GM19455 (cell line): ENCODE measurements around the gene RYR2.

Source experiments
- ATAC-seq: cut with Tn5 transposase; IDR thresholded peaks from one replicate; pipeline ENCODE4 v1.9.1; 2021; ENCODE audit not compliant: unreplicated experiment

RYR2 gene

DNA sequence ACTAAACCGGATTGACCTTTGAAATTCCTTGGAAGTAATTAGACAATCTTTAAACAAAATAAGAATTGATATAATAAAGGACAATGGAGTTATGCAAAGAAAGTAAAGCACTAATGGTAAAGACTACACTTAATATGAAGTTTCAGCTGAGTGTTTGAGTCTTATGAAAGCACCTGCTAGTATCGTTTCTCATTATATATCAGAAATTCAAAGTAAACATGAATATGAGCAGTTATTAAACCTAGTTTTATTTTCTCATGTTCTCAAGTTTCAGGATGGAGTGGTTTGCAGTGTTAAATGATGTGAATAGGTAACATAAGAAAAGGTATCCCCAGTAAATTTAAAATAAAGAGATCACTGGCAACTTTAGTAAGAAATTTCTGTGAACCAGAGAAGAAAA is 660.2 kb downstream of the RYR2 start:
- ATAC-seq = no peak

DNA sequence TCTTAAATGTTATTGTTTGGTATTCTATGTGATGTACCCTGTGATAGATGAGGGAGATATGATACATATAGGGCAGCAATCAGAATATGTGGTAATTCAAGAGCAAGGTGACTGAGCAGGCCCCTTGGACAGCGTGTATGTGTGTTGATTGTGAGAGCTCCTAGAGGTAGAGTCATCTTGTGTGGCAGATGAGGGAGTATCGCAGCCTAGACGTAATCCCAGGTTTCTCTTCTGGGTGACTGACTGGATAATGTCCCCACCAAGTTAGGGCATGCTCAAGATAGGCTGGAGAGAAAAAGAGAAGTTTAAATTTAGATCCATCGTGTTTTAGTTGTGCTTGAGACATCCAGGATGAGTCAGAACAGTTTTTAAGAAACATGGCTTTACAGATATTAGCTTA is 663.5 kb downstream of the RYR2 start:
- no peak for ATAC-seq

DNA sequence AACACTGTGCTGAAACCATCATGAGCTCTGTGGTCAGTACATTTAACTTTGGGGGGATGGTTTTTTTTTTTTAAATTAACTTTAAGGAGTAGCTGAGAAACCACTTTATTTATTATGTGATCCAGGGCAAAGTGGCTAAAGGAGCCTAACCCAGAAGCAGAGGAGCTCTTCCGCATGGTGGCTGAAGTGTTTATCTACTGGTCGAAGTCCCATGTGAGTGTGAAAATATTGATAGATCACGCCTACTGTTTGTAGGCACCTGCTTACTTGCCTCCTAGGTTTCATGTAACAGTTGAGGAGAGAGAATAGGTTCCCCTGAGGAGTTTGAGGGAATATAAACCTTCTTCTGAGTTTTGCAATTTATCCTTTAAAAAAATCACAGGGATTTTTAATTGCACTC is 667.4 kb downstream of the RYR2 start:
- ATAC-seq = no peak

DNA sequence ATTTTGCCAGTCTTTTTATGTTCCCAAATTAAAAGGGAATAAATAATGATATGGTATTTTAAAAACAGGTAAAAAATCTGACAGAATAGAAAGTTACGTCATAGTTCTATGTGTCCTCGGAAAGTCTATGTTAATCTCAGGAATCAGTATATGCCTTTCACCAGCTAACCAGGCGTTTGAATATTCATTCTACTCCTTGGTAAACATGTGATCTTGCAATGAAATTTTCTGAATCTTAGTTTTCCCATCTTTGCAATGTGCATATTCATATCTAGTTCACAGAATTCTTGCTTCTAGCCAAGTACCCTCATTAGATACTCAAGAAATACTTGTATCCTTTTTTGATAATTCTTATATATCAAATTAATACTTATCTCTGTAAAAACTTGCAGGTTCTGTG is 669.3 kb downstream of the RYR2 start:
- ATAC-seq = no peak

DNA sequence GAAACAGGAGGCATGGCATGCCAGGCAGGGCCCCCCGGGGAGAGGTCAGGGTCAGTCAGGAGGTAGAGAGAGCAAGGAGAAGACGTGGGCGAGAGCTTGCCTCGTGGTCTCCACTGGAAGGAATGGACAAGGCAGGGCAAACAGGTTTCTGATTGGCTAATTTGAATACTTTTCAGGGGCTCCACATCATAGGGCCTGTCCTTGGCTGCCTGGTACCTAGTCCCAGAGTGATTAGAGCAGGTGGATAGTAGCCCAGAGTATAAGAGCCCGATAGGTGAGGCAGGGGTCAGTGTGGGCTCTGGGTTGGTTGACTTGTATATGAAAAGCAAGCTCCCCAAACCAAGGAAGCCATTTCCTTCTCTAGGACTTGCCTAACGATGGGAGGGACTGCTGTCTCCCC is 670.1 kb downstream of the RYR2 start:
- no peak for ATAC-seq

DNA sequence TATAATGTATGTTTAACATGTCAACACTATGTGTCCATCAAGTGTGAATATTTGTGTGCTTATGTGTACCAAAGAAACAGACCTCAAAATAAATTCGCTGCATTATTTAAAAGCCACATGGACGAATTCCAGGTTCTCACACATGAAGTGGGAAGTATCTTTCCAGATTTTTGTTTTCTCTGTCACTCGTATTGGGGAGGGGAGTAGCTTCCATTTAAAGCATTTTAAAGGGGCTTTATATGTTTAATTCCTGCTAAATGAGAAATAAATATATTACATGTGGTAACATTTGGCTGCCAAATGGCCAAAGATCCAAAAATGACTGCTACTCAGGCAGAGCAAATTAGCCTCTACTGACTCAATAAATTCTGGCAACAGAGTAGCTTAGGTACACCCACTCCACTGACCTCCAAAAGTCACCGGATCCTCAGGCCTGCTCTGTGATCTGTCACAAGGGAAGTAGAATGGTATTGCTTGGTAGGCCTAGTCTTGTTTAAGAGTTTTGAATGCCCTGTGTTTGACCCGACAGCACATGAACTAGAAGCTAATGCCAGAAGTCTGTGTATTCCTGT is 670.7 kb downstream of the RYR2 start:
- no peak for ATAC-seq

DNA sequence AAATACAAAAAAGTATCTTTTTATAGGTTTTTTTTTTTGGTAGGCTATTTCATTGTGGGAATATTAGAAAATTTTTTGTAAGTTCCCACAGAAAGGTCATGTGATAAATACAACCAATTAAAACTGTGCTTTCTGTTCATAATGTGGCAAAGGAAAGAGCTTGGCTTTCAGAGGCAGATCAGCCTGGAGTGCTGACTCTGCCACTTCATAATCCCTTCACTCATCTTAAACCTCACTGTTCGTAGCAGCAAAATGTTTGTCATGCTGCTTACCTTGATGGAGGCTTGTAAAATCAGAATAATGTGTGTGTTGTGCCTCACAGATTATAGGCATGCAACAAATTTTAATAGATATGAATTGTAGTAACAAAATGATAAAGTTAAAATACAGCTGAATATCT is 671.9 kb downstream of the RYR2 start:
- no peak for ATAC-seq

DNA sequence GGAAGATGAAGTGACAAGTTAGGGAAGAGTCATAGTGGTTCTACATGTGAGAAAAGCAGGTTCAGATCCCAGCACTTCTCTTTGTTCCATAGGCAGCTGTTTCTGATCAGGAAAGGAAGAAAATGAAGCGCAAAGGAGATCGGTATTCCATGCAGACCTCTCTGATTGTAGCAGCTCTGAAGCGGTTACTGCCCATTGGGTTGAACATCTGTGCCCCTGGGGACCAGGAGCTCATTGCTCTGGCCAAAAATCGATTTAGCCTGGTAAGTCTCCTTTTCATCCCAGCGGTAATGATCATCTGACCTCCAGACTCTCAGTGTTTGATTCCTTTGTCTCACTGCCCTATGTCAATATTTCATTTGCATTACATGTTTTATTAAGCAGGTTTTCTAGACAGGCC is 675.1 kb downstream of the RYR2 start:
- ATAC-seq = no peak

DNA sequence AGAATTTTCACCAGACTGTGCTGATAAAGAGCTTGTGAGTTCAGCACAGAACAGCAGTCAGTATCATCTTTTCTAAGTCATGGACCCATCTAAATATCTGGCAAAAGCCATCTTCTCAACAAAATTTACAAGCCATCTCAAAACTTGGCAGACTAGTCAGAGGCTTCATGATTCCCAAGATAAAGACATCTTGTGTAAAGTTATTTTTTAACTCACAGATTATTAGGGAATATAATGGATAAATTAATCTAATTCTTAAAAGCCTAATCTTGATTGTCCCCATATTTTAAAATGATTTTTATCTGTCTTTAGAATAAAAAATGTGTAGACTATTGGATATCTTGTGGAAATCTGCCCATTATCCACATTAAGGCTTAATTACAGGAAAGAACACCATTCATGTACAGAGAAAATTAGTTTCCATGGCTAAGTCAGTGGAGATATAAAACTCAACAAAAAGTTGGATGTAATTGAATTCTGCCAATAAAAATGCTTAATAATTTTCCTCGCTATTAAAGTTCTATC is 688.9 kb downstream of the RYR2 start:
- no peak for ATAC-seq

DNA sequence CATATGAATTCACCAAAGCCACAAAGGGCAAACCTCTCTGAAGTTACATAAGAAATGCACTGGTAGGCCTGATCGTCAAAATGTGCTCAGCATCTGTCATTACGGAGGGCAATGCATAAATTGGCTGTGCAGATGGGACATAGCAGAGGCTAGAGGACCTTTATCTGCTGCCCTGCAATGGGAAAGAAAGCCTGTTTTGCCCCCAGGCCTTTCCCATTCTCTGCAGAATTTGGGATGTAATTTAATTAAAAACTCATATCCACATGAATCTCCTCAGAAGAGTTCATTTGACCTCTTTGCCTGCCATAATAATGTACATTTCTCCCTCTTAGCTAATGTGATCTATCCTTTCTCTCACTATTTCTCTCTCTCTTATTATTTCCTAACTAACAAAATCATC is 690.7 kb downstream of the RYR2 start:
- ATAC-seq = no peak

DNA sequence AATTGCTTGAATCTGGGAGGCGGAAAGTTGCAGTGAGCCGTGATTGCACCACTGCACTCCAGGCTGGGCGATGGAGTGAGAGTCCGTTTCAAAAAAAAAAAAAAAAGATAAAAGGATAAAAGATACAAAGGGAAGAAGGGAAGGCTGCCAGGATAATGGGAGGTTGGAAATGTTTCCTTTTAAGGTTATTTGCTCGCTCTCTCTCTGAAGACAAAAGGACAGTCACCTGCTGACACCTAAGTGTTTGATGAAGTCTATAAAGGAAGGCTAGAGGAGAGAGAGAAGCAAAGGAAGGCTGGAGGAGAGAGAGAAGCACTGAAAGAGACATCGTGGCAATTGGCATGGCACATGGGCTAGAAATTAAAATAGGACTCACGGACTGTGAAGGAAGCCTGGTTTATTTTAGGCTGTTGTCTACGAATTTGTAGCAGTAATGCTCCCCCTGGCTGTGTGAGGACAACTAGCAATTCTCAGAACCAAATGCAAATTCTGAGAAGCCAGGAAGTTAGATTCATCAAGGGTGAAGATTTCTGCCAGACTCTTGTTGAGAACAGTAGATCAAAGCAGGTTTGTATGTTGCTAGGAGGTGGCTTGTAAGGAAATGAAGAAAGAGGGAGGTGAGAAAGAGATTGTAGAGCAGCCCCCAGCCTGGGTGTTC is 694.5 kb downstream of the RYR2 start:
- no peak for ATAC-seq

DNA sequence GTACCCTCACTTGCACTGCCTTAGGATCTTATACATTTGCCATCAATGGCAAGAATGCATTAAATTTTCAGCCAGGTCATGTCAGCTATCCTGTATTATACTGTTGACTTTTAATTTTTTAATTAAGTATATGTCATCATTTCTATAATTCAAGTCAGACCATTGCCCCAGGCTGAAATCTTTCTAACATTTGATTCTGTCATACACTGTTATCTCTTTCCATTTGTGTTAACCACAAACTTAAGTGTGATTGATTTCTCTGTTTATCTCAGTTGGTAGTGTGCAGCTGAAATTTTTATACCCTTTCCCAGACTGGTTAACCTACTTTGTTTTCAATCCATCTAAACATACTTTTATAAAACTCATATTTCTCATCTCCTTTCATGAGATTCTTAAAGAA is 695.5 kb downstream of the RYR2 start:
- no peak for ATAC-seq

DNA sequence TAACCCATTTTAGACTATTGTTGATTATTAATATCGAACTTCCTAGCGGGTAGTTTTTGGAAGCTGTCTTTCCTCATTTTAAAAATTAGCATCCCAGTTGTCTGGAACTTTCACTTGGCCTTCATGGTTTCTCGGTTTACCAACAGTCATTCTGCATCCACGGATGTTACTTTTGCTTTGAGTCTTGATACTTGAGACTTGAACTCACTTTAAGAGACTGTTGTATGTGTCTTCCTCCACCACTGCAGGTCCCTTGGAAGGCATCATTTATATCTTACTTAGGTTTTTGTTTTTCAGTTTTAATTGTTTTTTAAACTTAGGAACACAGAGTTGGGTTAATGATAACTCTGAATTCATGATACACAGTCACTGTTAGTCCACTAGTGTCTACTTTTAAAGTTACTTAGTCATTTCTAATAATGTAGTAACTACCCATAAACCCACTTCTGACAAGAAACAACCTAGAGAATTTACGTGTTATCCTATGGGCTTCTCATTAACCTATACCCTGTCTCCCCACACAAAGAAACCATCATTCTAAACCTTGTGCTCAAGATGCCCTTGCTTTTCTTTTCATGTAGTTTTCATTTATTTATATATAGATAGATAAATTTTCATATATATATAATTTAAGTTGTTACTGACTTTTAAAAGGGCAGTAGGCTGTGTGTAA is 696.1 kb downstream of the RYR2 start:
- ATAC-seq = no peak

DNA sequence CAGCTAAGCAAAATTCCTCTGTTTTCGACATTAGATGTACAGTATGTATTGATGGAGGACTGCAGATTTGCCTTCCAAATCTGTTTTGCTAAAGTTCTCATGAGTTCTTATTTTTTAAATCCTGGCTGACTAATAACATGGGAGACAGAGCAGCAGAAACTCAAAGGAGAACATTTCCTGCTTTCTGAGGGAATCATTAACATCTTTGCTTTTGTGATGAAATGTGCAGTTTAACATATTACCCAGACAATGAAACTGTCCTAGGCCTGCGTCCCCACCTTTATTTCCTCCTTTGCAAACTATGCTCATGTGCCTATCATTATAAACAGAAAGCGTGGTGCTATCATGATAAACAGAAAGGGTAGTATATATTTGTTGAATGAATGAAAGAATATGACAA is 698.9 kb downstream of the RYR2 start:
- no peak for ATAC-seq

DNA sequence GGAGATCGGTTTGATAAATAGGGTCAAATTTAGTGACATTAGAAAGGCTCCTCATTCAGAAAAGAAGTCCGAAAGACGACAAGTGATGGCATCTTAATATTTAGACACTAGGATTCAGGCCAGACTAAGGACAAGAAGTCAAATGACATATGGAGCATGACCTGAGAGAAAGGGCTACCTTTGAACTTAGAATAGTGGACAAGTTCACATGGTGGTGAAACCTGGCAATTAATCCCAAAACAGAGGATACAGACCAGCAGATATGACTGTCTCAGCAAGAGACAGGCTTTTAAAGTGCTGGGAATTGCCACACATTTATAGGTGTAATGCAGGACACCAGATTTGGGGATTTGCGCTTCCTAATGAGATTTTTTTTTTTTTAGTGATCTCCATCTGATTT is 703.6 kb downstream of the RYR2 start:
- ATAC-seq = no peak

DNA sequence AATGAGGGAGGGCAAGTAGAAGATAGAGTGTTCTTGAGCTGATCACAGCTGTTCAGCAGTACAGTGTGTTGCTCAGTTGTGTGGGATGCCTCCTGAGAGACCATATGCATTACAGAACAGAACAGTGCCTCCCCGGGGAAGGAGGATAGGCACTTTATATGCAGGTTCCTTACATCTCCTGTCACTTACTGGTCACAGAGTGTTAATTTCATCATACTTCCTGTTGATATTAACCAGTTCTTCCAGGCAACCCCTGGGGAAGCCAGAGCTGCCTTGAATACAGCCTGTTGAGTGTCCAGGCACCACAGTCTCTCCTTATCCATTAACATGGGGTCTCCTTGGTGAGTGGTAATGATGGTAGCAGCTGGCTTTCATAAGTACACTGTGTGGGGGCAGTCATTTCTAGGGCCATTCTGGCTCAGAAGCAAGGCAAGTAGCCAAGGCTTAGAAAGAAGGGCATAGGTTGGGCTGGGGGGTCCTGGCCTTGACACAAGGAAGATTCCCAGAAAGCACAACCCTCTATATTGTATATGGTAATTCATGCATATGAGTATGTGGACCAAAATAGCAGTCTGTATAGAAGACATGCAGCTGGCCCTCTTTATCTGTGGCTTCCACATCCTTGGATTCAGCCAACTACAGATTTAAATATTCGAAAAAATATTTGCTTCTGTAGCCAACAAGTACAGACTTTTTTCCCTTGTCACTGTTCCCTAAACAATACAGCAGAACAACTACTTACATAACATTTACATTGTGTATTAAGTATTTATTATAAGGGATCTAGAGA is 706.4 kb downstream of the RYR2 start:
- no peak for ATAC-seq

DNA sequence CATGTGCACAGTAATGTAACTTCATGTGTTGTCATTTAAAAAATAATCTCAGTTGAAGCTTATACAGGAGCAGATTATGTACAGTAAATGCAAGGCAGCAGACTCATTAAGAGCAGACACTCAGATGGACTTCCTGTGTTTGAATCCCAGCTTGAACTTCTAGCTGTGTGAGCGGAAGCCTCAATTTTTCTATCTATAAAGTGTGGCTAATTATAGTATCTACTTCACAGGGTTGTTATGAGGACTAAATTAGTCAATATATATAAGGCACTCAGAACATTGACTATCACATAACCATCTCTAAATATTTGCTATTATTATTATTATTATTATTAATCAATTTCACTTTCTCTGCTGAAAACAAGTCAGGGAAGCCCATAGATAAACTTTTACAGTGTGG is 707.1 kb downstream of the RYR2 start:
- no peak for ATAC-seq

DNA sequence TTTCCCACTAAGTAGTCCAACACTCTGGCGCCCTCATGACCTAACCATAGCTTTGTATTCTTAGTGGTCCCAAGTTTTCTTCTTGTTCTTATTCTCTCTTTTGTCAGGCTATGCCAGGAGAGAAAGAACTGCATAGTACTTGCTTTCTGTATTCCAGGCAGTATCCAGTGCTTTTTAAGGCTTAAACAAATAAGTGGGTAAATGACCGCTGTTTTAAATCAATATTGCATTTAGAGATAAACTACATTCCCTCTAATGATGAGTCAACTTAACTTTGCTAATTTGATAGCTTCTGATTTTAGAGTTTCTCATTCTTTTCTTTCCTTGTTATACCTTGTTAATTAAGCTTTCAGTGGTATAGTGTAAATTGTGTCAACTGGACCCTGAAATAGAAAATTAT is 709.1 kb downstream of the RYR2 start:
- no peak for ATAC-seq

DNA sequence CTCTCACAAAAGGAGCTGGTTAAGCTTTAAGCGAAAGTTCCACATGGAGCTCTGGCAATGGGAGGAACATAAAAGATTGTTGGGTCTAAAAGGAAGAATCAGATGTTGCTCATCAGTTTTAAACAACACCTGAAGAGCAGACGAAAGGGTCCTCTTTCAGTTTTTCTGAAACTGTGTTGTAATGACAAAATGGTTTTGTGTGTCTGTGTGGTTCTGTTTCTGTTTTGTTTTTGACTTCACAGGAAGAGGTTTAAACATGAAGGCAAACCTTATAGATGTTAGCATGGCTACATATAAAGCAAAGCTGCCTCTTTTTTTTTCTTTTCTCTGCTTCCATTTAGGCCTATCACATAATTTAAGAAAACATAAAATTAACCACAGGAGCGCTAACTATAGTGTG is 712.6 kb downstream of the RYR2 start:
- no peak for ATAC-seq

DNA sequence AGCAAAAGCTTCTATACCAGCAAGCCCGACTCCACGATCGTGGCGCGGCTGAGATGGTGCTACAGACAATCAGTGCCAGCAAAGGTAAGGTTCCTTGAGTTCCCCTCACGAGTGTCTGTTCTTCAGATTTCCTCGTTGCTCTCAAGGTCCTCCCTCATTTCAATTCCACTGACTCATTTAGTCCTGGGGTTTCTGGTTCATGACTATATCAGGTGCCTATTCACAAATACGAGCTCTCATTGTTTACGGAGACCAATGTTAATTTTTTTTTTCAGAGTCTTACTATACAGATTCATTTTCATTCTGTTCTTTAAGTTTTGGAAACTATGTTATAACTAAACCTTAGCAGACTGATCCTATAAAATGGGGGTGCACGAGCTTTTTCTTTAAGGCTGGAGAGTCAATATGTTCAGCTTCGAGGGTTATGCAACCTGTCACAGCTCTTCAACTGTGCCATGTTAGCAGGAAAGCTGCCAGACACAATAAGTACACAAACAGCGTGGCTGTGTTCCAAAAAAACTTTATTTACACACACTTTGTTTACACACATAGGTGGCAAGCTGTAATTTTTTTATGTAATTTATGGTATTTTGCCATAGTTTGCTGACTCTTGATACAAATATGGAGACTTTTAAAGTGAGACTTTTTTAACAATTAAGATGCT is 714.5 kb downstream of the RYR2 start:
- ATAC-seq = no peak

DNA sequence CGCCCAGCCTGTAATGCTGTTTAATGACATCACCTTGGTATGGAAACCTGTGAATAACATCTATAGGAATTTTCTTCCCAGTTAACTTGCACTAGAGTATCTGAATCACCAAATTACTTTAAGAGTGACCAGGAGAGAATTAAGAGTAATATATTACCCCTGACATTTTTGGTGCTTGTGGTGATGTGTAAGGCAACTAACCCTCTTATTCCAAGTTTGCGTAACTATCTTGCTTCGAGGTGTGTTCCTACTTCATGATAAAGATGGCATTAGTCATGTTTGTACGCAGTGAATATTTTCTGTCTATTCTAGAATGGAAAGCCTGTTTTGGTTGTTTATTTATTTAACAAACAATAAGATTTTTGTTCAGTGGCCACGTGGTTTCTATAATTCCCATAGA is 717.4 kb downstream of the RYR2 start:
- ATAC-seq = no peak
